Hepatocyte (in vitro differentiated cells): ENCODE results near the gene CRLF1.

Experiments used
- EZH2 ChIP-seq: fragments of 200-600 bp; sonication (generic); IDR thresholded peaks from 2 replicates; pipeline ENCODE4 v1.6.1; 2016; ENCODE audit warnings: antibody characterized with exemption, mild to moderate bottlenecking, borderline replicate concordance
- TF ChIP-seq, protein P1 (sequence below): fragments of 200-600 bp; sonication (generic); IDR thresholded peaks from 2 replicates; pipeline ENCODE4 v1.5.1; 2016; ENCODE audit warnings: antibody characterized with exemption, mild to moderate bottlenecking; ENCODE audit not compliant: poor library complexity

DNA sequence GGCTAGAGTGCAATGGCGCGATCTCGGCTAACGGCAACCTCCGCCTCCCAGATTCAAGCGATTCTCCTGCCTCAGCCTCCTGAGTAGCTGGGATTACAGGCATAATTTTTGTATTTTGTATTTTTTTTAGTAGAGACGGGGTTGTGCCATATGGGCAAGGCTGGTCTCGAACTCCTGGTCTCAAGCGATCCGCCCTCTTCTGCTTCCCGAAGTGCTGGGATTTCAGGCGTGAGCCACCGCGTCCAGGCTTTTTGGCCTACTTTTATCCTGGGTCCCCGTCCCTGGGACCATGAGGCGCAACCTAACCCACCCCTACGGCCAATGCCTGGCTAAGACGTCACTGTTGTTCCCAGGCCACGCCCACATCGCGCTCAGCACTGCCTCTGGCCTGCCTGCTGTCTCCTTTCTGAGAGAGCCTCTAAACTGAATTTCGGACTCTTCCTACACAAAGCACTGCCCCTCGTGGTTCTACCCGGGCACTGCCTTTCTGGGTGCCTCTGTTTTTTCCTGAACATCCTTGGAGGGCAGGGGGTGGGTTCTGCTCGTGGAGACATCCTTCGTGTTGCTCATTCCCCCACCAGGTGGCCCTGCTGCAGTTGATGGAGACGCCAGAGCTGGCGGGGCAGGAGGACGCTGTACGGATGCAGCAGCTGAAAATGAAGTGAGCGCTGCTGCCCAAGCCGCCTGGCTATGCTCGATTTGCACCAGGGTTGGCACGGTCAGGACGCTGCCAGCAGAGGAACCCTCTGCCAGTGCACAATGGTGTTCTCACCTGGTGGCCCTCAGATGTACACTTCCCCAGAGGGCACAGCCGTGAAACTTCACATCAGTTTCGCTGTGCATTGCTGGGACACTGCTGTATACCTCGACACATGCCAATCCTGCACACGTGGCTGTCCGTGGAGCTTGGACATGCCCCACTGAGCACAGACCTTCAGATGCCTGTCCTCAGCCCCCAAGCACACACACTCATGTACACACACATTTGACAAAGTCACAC is 16.0 kb downstream of the CRLF1 start:
- TF ChIP-seq, protein P1, sequence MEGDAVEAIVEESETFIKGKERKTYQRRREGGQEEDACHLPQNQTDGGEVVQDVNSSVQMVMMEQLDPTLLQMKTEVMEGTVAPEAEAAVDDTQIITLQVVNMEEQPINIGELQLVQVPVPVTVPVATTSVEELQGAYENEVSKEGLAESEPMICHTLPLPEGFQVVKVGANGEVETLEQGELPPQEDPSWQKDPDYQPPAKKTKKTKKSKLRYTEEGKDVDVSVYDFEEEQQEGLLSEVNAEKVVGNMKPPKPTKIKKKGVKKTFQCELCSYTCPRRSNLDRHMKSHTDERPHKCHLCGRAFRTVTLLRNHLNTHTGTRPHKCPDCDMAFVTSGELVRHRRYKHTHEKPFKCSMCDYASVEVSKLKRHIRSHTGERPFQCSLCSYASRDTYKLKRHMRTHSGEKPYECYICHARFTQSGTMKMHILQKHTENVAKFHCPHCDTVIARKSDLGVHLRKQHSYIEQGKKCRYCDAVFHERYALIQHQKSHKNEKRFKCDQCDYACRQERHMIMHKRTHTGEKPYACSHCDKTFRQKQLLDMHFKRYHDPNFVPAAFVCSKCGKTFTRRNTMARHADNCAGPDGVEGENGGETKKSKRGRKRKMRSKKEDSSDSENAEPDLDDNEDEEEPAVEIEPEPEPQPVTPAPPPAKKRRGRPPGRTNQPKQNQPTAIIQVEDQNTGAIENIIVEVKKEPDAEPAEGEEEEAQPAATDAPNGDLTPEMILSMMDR = peak; percentile 50
- TF ChIP-seq EZH2 = no peak
